Skeletal muscle satellite cell (primary cell): ENCODE measurements around the gene TMEM37.

Source experiments
- H3K27me3 ChIP-seq: 2 replicates; pipeline ENCODE4 v1.7.0; 2013; ENCODE audit warnings: low read length; ENCODE audit not compliant: control insufficient read depth, insufficient read depth
- H3K36me3 ChIP-seq: 2 replicates; pipeline ENCODE4 v1.7.0; 2013; ENCODE audit warnings: mild to moderate bottlenecking, control low read depth, low read length; ENCODE audit not compliant: insufficient read depth
- H3K4me1 ChIP-seq: 2 replicates; pipeline ENCODE4 v1.7.0; 2013; ENCODE audit warnings: low read length; ENCODE audit not compliant: control insufficient read depth, insufficient read depth
- H3K4me2 ChIP-seq: 2 replicates; pipeline ENCODE4 v1.7.0; 2013; ENCODE audit warnings: mild to moderate bottlenecking, low read length
- H3K4me3 ChIP-seq: 2 replicates; pipeline ENCODE4 v1.7.0; 2013; ENCODE audit warnings: low read length
- H3K9ac ChIP-seq: 2 replicates; pipeline ENCODE4 v1.7.0; 2013; ENCODE audit warnings: mild to moderate bottlenecking, low read depth, low read length, moderate library complexity
- H3K9me3 ChIP-seq: replicated peaks from 2 replicates; pipeline ENCODE4 v1.7.0; 2013; ENCODE audit warnings: mild to moderate bottlenecking, control low read depth, low read length

TMEM37 gene

DNA sequence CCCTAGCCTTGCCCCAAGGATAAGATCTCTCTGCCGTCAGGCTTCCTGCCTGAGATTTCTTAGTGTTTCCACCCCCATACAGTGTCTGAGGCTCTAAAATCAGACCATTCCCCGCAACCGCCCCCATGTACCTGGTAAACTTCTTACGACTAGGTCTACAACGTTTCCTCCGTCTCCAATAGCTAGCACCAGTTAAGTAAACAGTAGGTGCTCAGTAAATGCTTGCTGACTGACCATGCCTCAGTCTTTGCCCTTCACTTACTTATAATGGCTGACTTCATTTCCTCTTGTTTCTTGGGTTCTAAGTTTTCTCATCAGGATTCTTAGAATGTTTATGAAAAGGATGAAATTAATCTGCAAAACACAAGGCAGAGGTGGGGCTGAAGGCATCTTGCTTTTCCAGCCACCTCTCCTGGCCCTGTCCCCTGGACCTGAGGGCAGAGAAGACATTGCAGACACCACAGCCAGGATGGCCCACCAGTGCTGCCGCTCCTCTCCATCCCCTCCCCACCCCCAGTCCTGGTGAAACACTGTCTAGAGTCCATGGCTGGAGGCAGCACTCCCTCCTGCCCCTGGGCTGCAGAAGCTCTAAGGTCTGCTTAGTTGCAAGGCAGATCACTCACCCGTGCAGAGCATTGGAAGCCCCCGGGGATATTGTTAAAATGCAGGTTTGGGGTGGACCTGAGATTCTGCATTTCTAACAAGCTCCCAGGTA, 16.9 kb downstream of the TMEM37 start:
- no peaks in the 10 kb centered on the region for H3K36me3 ChIP-seq
- H3K27me3 ChIP-seq = peaks cover 62% of the 10 kb centered on the region
- H3K9ac ChIP-seq = no peak overlapping the region
- no peak overlapping the region for H3K4me3 ChIP-seq
- H3K4me1 ChIP-seq = no peaks in the 10 kb centered on the region
- H3K4me2 ChIP-seq = no peak overlapping the region
- no peaks in the 10 kb centered on the region for H3K9me3 ChIP-seq

GRCh38 chr2:119449521-119449920, 17.9 kb downstream of the TMEM37 start:
- no peaks in the 10 kb centered on the region for H3K9me3 ChIP-seq
- no peaks in the 10 kb centered on the region for H3K4me1 ChIP-seq
- peaks cover 68% of the 10 kb centered on the region for H3K27me3 ChIP-seq
- no peak overlapping the region for H3K9ac ChIP-seq
- H3K4me2 ChIP-seq = no peak overlapping the region
- H3K36me3 ChIP-seq = no peaks in the 10 kb centered on the region
- no peak overlapping the region for H3K4me3 ChIP-seq

GRCh38 chr2:119451336-119452050, 19.8 kb downstream of the TMEM37 start:
- H3K4me2 ChIP-seq = no peak overlapping the region

DNA sequence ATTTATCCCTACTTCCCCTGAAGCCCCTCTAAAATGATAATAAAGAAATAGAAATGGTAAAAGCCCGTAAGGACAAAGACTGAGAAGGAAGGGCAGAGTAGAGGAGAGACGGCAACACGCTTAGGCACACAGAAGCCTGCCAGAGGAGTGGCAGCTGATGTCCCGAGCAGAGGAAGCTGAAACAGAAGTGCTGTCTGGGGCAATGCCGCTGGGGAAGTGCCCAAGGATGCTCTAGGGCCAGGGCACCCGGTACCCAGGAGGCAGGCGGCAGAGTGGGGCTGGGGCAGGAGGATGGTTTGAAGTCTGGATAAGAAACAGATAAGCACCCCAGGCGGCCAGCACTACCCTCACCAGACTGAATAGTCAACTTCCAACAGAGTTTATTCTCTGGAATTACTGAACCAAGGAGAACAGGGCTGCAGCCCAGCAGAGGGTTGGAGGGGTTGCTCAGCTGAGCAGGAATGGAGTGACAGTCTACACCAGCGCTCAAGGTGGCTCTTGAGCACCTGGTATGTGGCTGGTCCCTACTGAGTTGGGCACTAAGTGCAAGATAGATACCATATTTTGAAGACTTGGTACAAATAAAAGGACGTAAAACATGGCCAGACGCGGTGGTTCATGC, 22.4 kb downstream of the TMEM37 start:
- no peaks in the 10 kb centered on the region for H3K36me3 ChIP-seq

More at GRCh38 chr2:119451336-119452050, 19.8 kb downstream of the TMEM37 start:
- no peak overlapping the region for H3K4me3 ChIP-seq
- no peak overlapping the region for H3K9ac ChIP-seq
- no peaks in the 10 kb centered on the region for H3K4me1 ChIP-seq
- H3K9me3 ChIP-seq = no peaks in the 10 kb centered on the region
- no peaks in the 10 kb centered on the region for H3K36me3 ChIP-seq
- peaks cover 71% of the 10 kb centered on the region for H3K27me3 ChIP-seq

DNA sequence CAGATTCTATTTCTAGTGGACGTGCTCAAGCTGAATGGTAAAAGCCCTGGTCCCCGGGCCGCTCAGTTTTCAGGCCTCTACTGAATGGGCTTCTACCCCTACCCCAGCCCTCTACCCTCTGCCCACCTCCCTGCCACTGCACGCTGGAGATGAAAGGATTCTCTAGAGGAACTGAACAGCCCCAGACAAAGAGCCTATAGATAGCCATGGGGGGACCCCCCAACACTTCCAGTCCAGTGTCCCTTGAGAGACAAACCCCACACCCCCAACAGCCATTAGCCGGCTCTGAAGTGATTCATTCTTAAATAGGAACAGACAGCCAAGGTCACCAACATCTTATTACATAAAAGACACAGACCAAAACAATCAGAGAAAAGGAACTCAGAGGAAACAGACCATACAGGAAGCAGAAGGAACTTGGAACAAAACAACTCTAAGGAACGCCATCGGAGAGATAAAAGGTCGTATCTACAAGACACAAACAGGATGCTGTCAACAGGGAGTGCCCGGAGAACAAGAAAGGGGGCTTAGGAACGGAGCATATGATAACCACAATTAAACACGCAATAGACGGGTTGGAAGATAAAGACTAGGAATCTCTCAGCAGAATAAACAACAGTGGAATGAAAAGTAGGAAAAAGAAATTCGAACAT, 23.5 kb downstream of the TMEM37 start:
- H3K9ac ChIP-seq = no peak overlapping the region
- H3K4me3 ChIP-seq = no peak overlapping the region
- no peaks in the 10 kb centered on the region for H3K9me3 ChIP-seq
- peaks cover 56% of the 10 kb centered on the region for H3K27me3 ChIP-seq
- H3K4me1 ChIP-seq = no peaks in the 10 kb centered on the region
- H3K4me2 ChIP-seq = no peak overlapping the region
- H3K36me3 ChIP-seq = no peaks in the 10 kb centered on the region

More for the DNA sequence above, 22.4 kb downstream of the TMEM37 start:
- H3K4me3 ChIP-seq = no peak overlapping the region
- H3K9me3 ChIP-seq = no peaks in the 10 kb centered on the region
- no peaks in the 10 kb centered on the region for H3K4me1 ChIP-seq
- peaks cover 56% of the 10 kb centered on the region for H3K27me3 ChIP-seq
- no peak overlapping the region for H3K9ac ChIP-seq
- H3K4me2 ChIP-seq = no peak overlapping the region

DNA sequence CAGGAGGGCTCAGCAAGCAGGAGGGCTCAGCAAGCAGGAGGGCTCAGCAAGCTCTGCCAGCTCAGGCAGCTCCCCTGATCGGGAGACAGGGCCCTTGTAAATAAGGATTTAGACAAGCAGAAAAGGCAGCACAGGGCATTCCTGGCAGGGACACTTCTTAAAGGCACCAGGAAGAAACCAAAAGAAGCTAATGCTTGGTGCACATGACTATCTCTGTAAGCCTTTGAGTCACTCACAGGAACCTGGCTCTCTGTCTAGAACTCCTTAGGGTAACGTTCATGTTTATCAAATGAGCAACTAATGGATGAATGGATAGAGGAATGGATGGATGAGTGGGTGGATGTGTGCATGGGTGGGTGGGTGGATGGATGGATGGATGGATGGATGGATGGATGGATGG, 28.4 kb downstream of the TMEM37 start:
- H3K9me3 ChIP-seq = no peaks in the 10 kb centered on the region
- no peaks in the 10 kb centered on the region for H3K36me3 ChIP-seq
- no peak overlapping the region for H3K9ac ChIP-seq
- no peak overlapping the region for H3K4me3 ChIP-seq
- peaks cover 21% of the 10 kb centered on the region for H3K27me3 ChIP-seq
- no peaks in the 10 kb centered on the region for H3K4me1 ChIP-seq
- H3K4me2 ChIP-seq = no peak overlapping the region

- Histone ChIP-seq H3K36me3 (no peaks in the 10 kb centered on the region), H3K27me3 (peaks cover 12% of the 10 kb centered on the region), H3K9ac (no peak overlapping the region), H3K4me2 (no peak overlapping the region), H3K4me3 (no peak overlapping the region), H3K9me3 (no peaks in the 10 kb centered on the region), H3K4me1 (no peaks in the 10 kb centered on the region)
These were observed 30.2 kb downstream of the TMEM37 start for GRCh38 chr2:119461811-119462210.

- H3K9ac ChIP-seq = no peak overlapping the region
- no peaks in the 10 kb centered on the region for H3K4me1 ChIP-seq
- no peak overlapping the region for H3K4me2 ChIP-seq
- no peaks in the 10 kb centered on the region for H3K36me3 ChIP-seq
- no peaks in the 10 kb centered on the region for H3K9me3 ChIP-seq
- no peak overlapping the region for H3K4me3 ChIP-seq
- peaks cover 11% of the 10 kb centered on the region for H3K27me3 ChIP-seq
These were observed 30.9 kb downstream of the TMEM37 start for GRCh38 chr2:119462574-119462973.

GRCh38 chr2:119463136-119463535, 31.5 kb downstream of the TMEM37 start:
- Histone ChIP-seq H3K9me3 (no peaks in the 10 kb centered on the region), H3K4me1 (no peaks in the 10 kb centered on the region), H3K9ac (no peak overlapping the region), H3K4me2 (no peak overlapping the region), H3K4me3 (no peak overlapping the region), H3K36me3 (no peaks in the 10 kb centered on the region), H3K27me3 (peaks cover 11% of the 10 kb centered on the region)

DNA sequence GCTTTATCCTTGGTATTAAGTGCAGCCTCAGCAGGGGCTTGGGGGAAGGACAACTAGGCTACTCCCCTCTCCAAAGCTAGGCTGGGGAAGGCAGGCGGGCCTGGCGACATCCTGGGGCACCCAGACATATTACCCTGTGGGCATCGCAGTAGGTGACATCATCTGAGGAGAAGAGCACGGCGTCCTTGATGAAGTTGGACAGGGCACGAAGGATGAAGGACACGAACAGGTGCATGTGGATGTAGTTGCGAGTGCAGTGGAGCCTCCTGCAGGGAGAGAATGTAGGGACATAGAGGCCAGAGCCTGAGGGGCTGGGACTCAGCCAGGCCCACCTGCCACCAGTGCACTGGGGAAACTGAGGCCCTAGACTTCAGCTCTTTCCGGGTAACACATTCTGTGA, 32.3 kb downstream of the TMEM37 start:
- H3K9me3 ChIP-seq = no peaks in the 10 kb centered on the region
- no peak overlapping the region for H3K4me2 ChIP-seq
- no peak overlapping the region for H3K4me3 ChIP-seq
- no peaks in the 10 kb centered on the region for H3K36me3 ChIP-seq
- peaks cover 3% of the 10 kb centered on the region for H3K4me1 ChIP-seq
- H3K9ac ChIP-seq = no peak overlapping the region
- H3K27me3 ChIP-seq = peaks cover 11% of the 10 kb centered on the region

GRCh38 chr2:119464981-119465380, 33.3 kb downstream of the TMEM37 start:
- no peak overlapping the region for H3K4me2 ChIP-seq
- H3K27me3 ChIP-seq = peaks cover 4% of the 10 kb centered on the region
- H3K9me3 ChIP-seq = no peaks in the 10 kb centered on the region

More at GRCh38 chr2:119464981-119465380, 33.3 kb downstream of the TMEM37 start:
- Histone ChIP-seq H3K4me1 (peaks cover 3% of the 10 kb centered on the region), H3K4me3 (no peak overlapping the region), H3K9ac (no peak overlapping the region), H3K36me3 (no peaks in the 10 kb centered on the region)
